Measurements from ENCODE around the gene KIAA1671.

GRCh38 chr22:24981066-24981465 lies 28.6 kb downstream of the KIAA1671 start:
- TF ChIP-seq EZH2 (IDR thresholded peaks at IDR 0.05) (no peak), CTCF (IDR thresholded peaks at IDR 0.05) (no peak)
